ENCODE results near the gene FAM13A. TPM values are rescaled to one million over a fixed set of nuclear protein-coding genes. Genes with fewer than 3 reads are reported as not detected.

The FAM13A gene
- polyA plus RNA-seq, 1 of the 3 experiments (the other 2 are of a cell fraction) = 0.67 TPM

DNA sequence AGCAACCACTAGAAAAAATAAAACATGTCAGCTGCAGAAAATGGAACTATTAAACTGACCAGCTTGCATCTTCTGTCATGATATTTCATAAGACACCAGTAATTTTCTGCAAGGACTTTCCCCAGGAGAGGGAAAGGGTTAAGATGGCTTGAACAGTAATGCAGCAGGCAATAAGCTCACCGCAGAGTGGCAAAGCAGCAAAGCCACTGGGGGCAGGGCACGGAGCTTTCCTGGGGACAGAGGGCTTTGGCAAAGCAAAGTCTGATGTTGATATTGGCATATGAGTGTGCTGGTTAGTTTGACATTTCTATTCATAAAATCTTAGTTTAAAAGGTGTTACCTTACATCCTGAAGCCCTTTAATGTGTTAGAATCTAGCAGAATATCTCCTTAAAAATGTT is 304.2 kb downstream of the FAM13A start (continued):
- TF ChIP-seq RXRA (IDR thresholded peaks at IDR 0.05; ENCODE audit: borderline replicate concordance, low read depth) (no peak), GABPA (IDR thresholded peaks at IDR 0.05; ENCODE audit: low read depth) (no peak), RAD21 (IDR thresholded peaks at IDR 0.05; ENCODE audit: low read length) (no peak), NFIC (IDR thresholded peaks at IDR 0.05; ENCODE audit: borderline replicate concordance) (no peak), MEF2A (IDR thresholded peaks at IDR 0.05; ENCODE audit: borderline replicate concordance, low read depth) (no peak), YY1 (IDR thresholded peaks at IDR 0.05; ENCODE audit: low read depth) (no peak), JUND (IDR thresholded peaks at IDR 0.05) (no peak)

DNA sequence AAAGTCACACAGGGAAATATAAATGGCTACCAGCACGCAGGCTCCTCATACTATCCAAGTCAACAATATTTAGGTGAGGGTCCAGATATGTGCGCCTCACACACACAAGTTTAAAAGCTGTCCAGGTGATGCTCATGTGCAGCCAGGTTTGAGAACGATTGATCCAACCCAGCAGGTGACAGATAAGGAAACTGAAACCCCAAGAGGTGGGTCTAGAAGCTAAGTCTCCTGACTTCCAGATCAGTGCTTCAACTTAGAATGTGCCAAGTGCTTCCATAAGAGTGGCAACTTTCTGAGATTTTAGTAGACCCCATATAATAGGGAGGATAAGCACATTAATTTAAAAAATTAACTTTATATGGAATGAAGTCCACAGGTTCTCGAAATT is 304.9 kb downstream of the FAM13A start:
- H3K36me3 ChIP-seq (replicated peaks in 1 of 2; ENCODE audit: control insufficient read depth in 1 of 2, insufficient read depth in 2 of 2, low read length in 1 of 2) = peaks cover 0 to 3% of the 10 kb centered on the region in 2 experiments
- ChIA-PET POLR2A (no interaction called here), CTCF (interaction anchor here (0.7 to 1.7 kb wide), 3 partner anchors 9 to 66 kb away, joined by 3 to 7 read pairs (median 4); no protein-coding TSS in a partner anchor)
- H2AFZ ChIP-seq (ENCODE audit: low read depth) = no peak overlapping the region
- H3K4me1 ChIP-seq (ENCODE audit: control insufficient read depth in 1 of 2, insufficient read depth in 2 of 2, low read depth in 1 of 2, low read length in 1 of 2) = no peaks in the 10 kb centered on the region; a peak in 2 of 4 replicates
- no peak for DNase-seq
- no peaks in the 10 kb centered on the region for H3K9me2 ChIP-seq
- TF ChIP-seq RFX5 (IDR thresholded peaks at IDR 0.05; ENCODE audit: low read length) = no peak
- no peak overlapping the region for H3K27ac ChIP-seq (ENCODE audit: low read depth in 2 of 2, low read length in 1 of 2)
- H3K9ac ChIP-seq = no peak overlapping the region
- no peaks in the 10 kb centered on the region for H3F3A ChIP-seq (replicated peaks; ENCODE audit: insufficient read depth)
- H3K4me2 ChIP-seq = no peak overlapping the region
- no peak overlapping the region for H3K4me3 ChIP-seq (ENCODE audit: low read depth in 2 of 2, low read length in 1 of 2)
- no peaks in the 10 kb centered on the region for H4K20me1 ChIP-seq (ENCODE audit: insufficient read depth)
- H3K9me3 ChIP-seq = no peaks in the 10 kb centered on the region
- no peaks in the 10 kb centered on the region for H3K79me2 ChIP-seq (ENCODE audit: insufficient read depth)
- no peaks in the 10 kb centered on the region for H3K27me3 ChIP-seq (ENCODE audit: insufficient read depth)
- WGBS (ENCODE audit: low lambda C conversion rate) = 76% methylated on average over 4 of the region's 4 CpGs

DNA sequence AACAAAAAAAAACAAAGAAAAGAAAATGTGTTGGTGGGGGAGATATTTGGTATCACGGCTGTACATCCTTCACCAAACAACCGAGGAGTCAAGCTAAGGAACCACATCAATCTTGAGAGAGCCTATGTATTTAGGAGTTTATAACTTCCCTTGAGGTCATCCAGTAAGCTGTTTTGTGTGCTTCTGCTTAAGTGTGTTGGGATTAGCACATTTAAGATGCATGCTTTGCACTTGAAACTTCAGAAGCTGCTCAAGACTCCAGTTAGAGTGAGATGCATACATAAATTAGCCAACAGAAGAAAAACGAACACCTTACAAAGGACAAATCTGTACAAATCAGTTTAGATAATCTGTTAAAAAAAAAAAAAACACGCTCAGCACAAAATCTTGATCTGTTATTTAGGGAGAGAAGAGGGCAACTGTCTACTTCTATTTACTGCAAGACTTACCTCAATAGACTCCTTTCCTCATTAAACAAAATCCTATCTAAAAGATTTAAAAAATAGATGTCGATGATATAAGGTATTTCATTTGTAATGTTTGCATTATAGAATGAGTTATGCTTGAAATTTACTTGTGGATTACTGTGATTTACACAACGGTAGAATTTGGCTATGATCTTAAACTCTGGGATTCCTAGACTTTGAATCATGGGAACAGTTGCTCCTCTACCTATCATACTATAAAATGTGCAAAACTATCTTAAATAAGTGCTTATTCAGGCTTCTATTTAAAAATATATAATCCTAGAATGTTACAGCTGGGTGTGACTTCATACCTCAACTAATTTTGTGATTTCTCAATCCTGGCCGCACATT is 305.5 kb downstream of the FAM13A start:
- ChIA-PET POLR2A (no interaction called here), CTCF (interaction anchor here (0.7 to 1.2 kb wide), 3 partner anchors 12 to 67 kb away, joined by 3 to 4 read pairs (median 3); no protein-coding TSS in a partner anchor)
- no peaks in the 10 kb centered on the region for H3K9me2 ChIP-seq
- H3K9me3 ChIP-seq = no peaks in the 10 kb centered on the region
- no peak overlapping the region for H2AFZ ChIP-seq (ENCODE audit: low read depth)
- H3K9ac ChIP-seq = no peak overlapping the region
- H3K4me3 ChIP-seq (ENCODE audit: low read depth in 2 of 2, low read length in 1 of 2) = no peak overlapping the region
- no peak for DNase-seq
- H3K36me3 ChIP-seq (replicated peaks in 1 of 2; ENCODE audit: control insufficient read depth in 1 of 2, insufficient read depth in 2 of 2, low read length in 1 of 2) = peaks cover 0 to 3% of the 10 kb centered on the region in 2 experiments
- no peaks in the 10 kb centered on the region; a peak in 2 of 4 replicates for H3K4me1 ChIP-seq (ENCODE audit: control insufficient read depth in 1 of 2, insufficient read depth in 2 of 2, low read depth in 1 of 2, low read length in 1 of 2)
- H4K20me1 ChIP-seq (ENCODE audit: insufficient read depth) = no peaks in the 10 kb centered on the region
- TF ChIP-seq PBX3 (IDR thresholded peaks at IDR 0.05) = no peak
- no peak for TF ChIP-seq RCOR1 (IDR thresholded peaks at IDR 0.05; ENCODE audit: low read length)
- no peak for TF ChIP-seq IRF3 (IDR thresholded peaks at IDR 0.05; ENCODE audit: low read depth, low read length)
- no peak for TF ChIP-seq SMC3 (IDR thresholded peaks at IDR 0.05; ENCODE audit: low read depth, low read length)
- H3K79me2 ChIP-seq (ENCODE audit: insufficient read depth) = no peaks in the 10 kb centered on the region
- H3K4me2 ChIP-seq = no peak overlapping the region
- 75% methylated on average over 7 of the region's 7 CpGs for WGBS (ENCODE audit: low lambda C conversion rate)
- H3K27ac ChIP-seq (ENCODE audit: low read depth in 2 of 2, low read length in 1 of 2) = no peak overlapping the region
- no peaks in the 10 kb centered on the region for H3F3A ChIP-seq (replicated peaks; ENCODE audit: insufficient read depth)
- no peaks in the 10 kb centered on the region for H3K27me3 ChIP-seq (ENCODE audit: insufficient read depth)
